ENCODE data around the gene CKS1B. TPM values are rescaled to one million over a fixed set of nuclear protein-coding genes. Genes with fewer than 3 reads are reported as not detected.
A peak's percentile ranks its signal among the peaks of the same experiment; 100 is the strongest.

The CKS1B gene
- total RNA-seq, 2 experiments from 2014 or later, result 197 to 205 TPM

- DNase-seq, result no peak
- peaks cover 59% of the 10 kb centered on the region for H3K4me1 Mint-ChIP-seq (ENCODE audit: low read depth)
- H3K4me3 Mint-ChIP-seq, result no peak overlapping the region
Observed at GRCh38 chr1:154959426-154959780, 15.1 kb upstream of the CKS1B start.

GRCh38 chr1:154960446-154961136 lies 13.9 kb upstream of the CKS1B start:
- intact Hi-C loops (cut with micrococcal nuclease), result loop anchor here (1.0 kb wide), 1 partner anchor 14 kb away; the partner anchor contains the start of gene CKS1B
- peak overlapping the region; percentile 96 for H3K4me3 Mint-ChIP-seq
- ChIA-PET CTCF (interaction anchor here (0.7 to 3.8 kb wide), 20 partner anchors 8 to 124 kb away, joined by 3 to 36 read pairs (median 6); partner anchors contain the start of genes ADAM15, CKS1B, PMVK and SHC1), POLR2A (interaction anchor here (0.6 to 2.7 kb wide), 11 partner anchors 9 to 56 kb away, joined by 3 to 15 read pairs (median 6); partner anchors contain the start of genes CKS1B, FLAD1, PMVK and SHC1)
- no peaks in the 10 kb centered on the region for H3K9me3 Mint-ChIP-seq
- H3K36me3 Mint-ChIP-seq, result peaks cover 23% of the 10 kb centered on the region
- H3K27ac Mint-ChIP-seq, result peak overlapping the region; percentile 92
- H3K27me3 Mint-ChIP-seq, result no peaks in the 10 kb centered on the region
- DNase-seq, result no peak
- H3K4me1 Mint-ChIP-seq (ENCODE audit: low read depth), result peaks cover 47% of the 10 kb centered on the region

More at GRCh38 chr1:154959426-154959780, 15.1 kb upstream of the CKS1B start:
- Mint-ChIP-seq H3K9me3 (no peaks in the 10 kb centered on the region), H3K36me3 (peaks cover 19% of the 10 kb centered on the region), H3K27me3 (no peaks in the 10 kb centered on the region), H3K27ac (no peak overlapping the region)
- CTCF ChIA-PET, result interaction anchor here (1.0 to 3.8 kb wide), 4 partner anchors 15 to 102 kb away, joined by 4 to 36 read pairs (median 20); partner anchors contain the start of gene CKS1B
- POLR2A ChIA-PET, result no interaction called here
- intact Hi-C loops (cut with micrococcal nuclease), result no loop called here

DNA sequence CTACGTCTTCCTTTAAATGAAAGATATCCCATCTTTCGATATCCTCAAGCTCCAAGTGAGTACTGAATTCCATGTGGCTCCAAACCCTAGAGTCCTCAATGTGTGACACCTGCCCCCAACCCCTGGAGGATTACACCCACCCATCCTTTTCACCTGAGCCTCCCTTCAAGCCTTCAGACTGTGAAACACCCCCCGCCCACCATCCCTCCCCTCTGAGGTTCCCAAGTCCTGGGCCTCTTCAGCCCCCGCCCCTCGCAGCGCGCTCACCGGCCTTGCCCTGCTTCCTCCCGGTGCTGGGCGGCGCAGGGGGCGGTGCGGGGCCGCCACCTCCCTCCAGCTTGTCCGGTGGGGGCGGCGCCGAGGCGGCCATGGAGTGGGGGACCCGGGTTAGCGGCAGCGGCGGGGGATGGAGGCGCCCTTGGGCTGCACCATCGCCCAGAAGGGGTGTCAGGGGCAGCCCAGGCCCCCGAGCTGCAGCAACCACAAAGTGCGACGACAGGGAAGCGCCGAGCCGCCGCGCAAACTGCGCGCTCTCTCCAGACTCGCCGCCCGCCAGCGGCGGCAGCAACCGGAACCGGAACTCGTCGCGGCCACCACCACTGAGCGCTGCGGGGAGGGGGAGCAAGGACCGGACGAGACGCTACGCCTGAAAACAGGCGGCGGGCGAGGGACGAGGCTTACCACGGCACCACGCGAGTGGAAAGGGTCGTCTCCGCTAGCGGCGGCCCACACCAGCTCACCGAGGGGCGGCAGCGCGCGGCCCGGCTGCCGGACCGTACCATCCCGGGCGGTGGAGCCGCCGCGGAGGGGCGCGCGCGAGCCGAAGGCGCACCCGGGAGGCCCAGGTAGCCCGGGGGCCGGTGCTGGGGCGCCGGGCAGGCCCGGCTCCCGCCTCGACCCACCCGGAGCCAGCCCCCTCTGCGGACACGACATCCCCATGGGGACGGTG lies 13.0 kb upstream of the CKS1B start, which contains the start of gene PYGO2:
PYGO2 (minus strand) TSS at position 576 of the 949 bp plus-strand sequence; CDS start at position 370, 206 bp downstream.
- H3K9me3 Mint-ChIP-seq, result no peaks in the 10 kb centered on the region

DNA sequence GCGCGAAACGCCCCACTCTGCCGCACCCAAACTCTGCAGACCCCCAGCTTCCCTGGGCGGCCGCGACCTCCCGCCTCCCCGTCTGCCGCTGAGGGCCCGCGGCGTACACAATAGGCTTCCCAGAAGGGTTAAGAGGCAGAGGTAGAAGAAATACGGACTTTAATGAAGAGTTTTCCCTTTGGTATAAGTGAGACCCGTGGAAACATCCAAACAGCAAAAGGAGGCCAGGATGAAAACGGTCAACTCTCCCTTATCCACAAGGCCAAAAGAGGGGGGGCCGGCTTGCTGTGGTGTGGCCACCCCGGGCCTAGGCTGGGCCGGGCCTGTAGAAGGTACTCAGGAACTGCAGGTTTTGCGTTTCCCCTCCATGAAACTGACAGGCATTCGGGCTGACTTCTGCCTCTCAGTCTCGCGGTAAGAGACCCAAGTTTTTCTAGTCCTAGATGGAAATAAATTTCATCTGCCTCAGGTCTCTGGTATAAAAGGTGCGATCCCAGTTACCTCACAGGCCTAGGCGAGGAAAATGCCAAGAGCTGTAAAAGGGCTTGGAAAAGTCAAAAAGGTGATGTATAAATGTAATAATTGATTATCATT lies 12.2 kb upstream of the CKS1B start:
- POLR2A ChIA-PET, result interaction anchor here (1.1 to 2.7 kb wide), 5 partner anchors 11 to 37 kb away, joined by 3 to 15 read pairs (median 8); partner anchors contain the start of genes CKS1B and PMVK
- CTCF ChIA-PET, result interaction anchor here (1.4 to 3.8 kb wide), 11 partner anchors 10 to 55 kb away, joined by 5 to 36 read pairs (median 13); partner anchors contain the start of genes CKS1B, PMVK and SHC1
- DNase-seq, result no peak
- H3K27me3 Mint-ChIP-seq, result no peaks in the 10 kb centered on the region
- no peaks in the 10 kb centered on the region for H3K9me3 Mint-ChIP-seq
- intact Hi-C loops (cut with micrococcal nuclease), result loop anchor here (1.0 kb wide), 1 partner anchor 55 kb away; no protein-coding TSS in a partner anchor
- H3K4me3 Mint-ChIP-seq, result peak overlapping the region; percentile 87
- peak overlapping the region; percentile 90 for H3K27ac Mint-ChIP-seq
- peaks cover 23% of the 10 kb centered on the region for H3K36me3 Mint-ChIP-seq
- peaks cover 31% of the 10 kb centered on the region for H3K4me1 Mint-ChIP-seq (ENCODE audit: low read depth)

More for the DNA sequence above, 13.0 kb upstream of the CKS1B start, which contains the start of gene PYGO2:
- peak within 1 kb of the TSS; percentile 92 for H3K27ac Mint-ChIP-seq
- intact Hi-C loops (cut with micrococcal nuclease), result loop anchor here (1.0 kb wide), 2 partner anchors 13 to 56 kb away; partner anchors contain the start of gene CKS1B
- H3K4me1 Mint-ChIP-seq (ENCODE audit: low read depth), result peaks cover 38% of the 10 kb centered on the region
- peaks cover 23% of the 10 kb centered on the region for H3K36me3 Mint-ChIP-seq
- CTCF ChIA-PET, result interaction anchor here (0.7 to 3.8 kb wide), 19 partner anchors 9 to 123 kb away, joined by 3 to 36 read pairs (median 7); partner anchors contain the start of genes ADAM15, CKS1B, PMVK and SHC1
- H3K27me3 Mint-ChIP-seq, result no peaks in the 10 kb centered on the region
- H3K4me3 Mint-ChIP-seq, result peak within 1 kb of the TSS; percentile 96
- peak; percentile 88 for DNase-seq
- POLR2A ChIA-PET, result interaction anchor here (0.6 to 2.7 kb wide), 12 partner anchors 10 to 56 kb away, joined by 3 to 15 read pairs (median 5); partner anchors contain the start of genes CKS1B, FLAD1, PMVK and SHC1

DNA sequence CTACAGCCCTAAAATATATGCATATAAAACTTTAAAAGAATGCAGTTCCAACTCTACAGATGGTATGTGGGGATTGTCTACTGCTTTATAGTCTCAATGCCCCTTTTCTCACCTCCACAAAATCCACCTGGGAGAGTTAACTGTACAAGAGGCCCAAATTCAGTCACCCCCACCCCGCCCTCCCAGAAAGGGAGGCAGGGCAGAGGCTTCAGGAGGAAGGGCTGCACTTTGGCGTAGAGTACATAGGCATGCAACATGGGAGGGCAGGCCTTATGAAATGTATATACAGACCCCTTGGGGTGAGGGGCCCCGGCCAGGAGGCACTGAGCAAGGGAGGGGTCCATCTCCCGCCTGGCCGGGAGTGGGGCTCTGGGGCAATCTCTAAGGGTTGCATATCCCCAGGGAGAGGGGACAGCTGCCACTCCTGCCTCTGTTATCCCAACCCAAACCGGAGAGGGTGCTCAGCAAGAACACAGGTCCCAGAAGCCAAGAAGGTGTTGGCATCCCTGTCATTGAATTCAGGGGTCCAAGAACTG lies 11.6 kb upstream of the CKS1B start:
- Mint-ChIP-seq H3K9me3 (no peaks in the 10 kb centered on the region), H3K27ac (peak overlapping the region; percentile 90), H3K4me1 (ENCODE audit: low read depth) (peaks cover 28% of the 10 kb centered on the region), H3K27me3 (no peaks in the 10 kb centered on the region), H3K4me3 (peak overlapping the region; percentile 87), H3K36me3 (peaks cover 23% of the 10 kb centered on the region)
- ChIA-PET CTCF (interaction anchor here (2.1 to 3.8 kb wide), 5 partner anchors 9 to 55 kb away, joined by 5 to 36 read pairs (median 35); partner anchors contain the start of genes CKS1B and SHC1), POLR2A (interaction anchor here (1.1 to 2.7 kb wide), 2 partner anchors 11 to 26 kb away, joined by 3 to 13 read pairs; partner anchors contain the start of gene PMVK)
- intact Hi-C loops (cut with micrococcal nuclease), result loop anchor here (1.0 kb wide), 1 partner anchor 54 kb away; no protein-coding TSS in a partner anchor
- DNase-seq, result no peak

- Mint-ChIP-seq H3K9me3 (no peaks in the 10 kb centered on the region), H3K27ac (peak overlapping the region; percentile 35), H3K4me1 (ENCODE audit: low read depth) (peaks cover 24% of the 10 kb centered on the region), H3K36me3 (peaks cover 24% of the 10 kb centered on the region), H3K27me3 (no peaks in the 10 kb centered on the region), H3K4me3 (no peak overlapping the region)
- ChIA-PET CTCF (interaction anchor here (1.2 to 4.6 kb wide), 4 partner anchors 10 to 54 kb away, joined by 3 to 17 read pairs (median 7); partner anchors contain the start of genes CKS1B and FLAD1), POLR2A (no interaction called here)
- DNase-seq, result no peak
- intact Hi-C loops (cut with micrococcal nuclease), result no loop called here
Observed at GRCh38 chr1:154963643-154964042, 10.8 kb upstream of the CKS1B start.

GRCh38 chr1:154964359-154964758 lies 10.1 kb upstream of the CKS1B start:
- intact Hi-C loops (cut with micrococcal nuclease), result no loop called here
- H3K27ac Mint-ChIP-seq, result no peak overlapping the region
- ChIA-PET POLR2A (interaction anchor here (0.9 kb wide), 1 partner anchor 24 kb away, joined by 3 read pairs; no protein-coding TSS in a partner anchor), CTCF (interaction anchor here (0.7 to 4.6 kb wide), 5 partner anchors 10 to 95 kb away, joined by 3 to 17 read pairs (median 7); partner anchors contain the start of genes CKS1B and FLAD1)
- H3K27me3 Mint-ChIP-seq, result no peaks in the 10 kb centered on the region
- peaks cover 23% of the 10 kb centered on the region for H3K36me3 Mint-ChIP-seq
- peaks cover 29% of the 10 kb centered on the region for H3K4me1 Mint-ChIP-seq (ENCODE audit: low read depth)
- no peak for DNase-seq
- H3K4me3 Mint-ChIP-seq, result no peak overlapping the region
- H3K9me3 Mint-ChIP-seq, result no peaks in the 10 kb centered on the region

GRCh38 chr1:154966111-154966510 lies 8.4 kb upstream of the CKS1B start:
- H3K4me1 Mint-ChIP-seq (ENCODE audit: low read depth), result peaks cover 32% of the 10 kb centered on the region
- ChIA-PET POLR2A (interaction anchor here (1.2 kb wide), 1 partner anchor 12 kb away, joined by 3 read pairs; no protein-coding TSS in a partner anchor), CTCF (interaction anchor here (1.3 to 4.6 kb wide), 2 partner anchors 33 to 206 kb away, joined by 4 to 17 read pairs; partner anchors contain the start of gene KRTCAP2)
- intact Hi-C loops (cut with micrococcal nuclease), result no loop called here
- no peaks in the 10 kb centered on the region for H3K9me3 Mint-ChIP-seq
- H3K27ac Mint-ChIP-seq, result peak overlapping the region; percentile 28
- DNase-seq, result no peak
- H3K27me3 Mint-ChIP-seq, result no peaks in the 10 kb centered on the region
- H3K36me3 Mint-ChIP-seq, result peaks cover 20% of the 10 kb centered on the region
- H3K4me3 Mint-ChIP-seq, result no peak overlapping the region

- POLR2A ChIA-PET, result interaction anchor here (1.2 kb wide), 1 partner anchor 13 kb away, joined by 3 read pairs; no protein-coding TSS in a partner anchor
- intact Hi-C loops (cut with micrococcal nuclease), result no loop called here
Observed at GRCh38 chr1:154967331-154967950, 7.0 kb upstream of the CKS1B start.

DNA sequence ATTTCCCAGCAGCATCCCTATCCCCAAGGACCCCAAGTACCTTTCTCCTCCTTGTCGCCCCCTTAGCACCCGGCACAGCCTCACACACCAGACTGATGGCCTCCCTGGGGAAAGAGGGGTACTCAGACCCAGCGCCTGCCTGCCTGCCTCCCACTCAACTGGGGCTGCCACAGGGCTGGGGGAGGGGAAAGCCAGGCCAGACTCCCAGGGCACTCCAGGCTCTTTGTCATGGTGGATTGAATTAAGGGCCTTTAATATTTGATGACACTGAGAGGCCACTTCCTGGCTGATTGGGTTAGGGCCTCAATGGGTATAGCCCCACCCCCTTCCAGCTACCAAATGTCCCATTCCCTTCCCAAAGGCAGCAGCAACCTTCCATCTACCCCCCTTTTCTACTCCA lies 5.8 kb upstream of the CKS1B start:
- peak overlapping the region; percentile 28 for H3K27ac Mint-ChIP-seq
- POLR2A ChIA-PET, result no interaction called here

More at GRCh38 chr1:154967331-154967950, 7.0 kb upstream of the CKS1B start:
- no peak for DNase-seq
- CTCF ChIA-PET, result interaction anchor here (1.2 to 4.6 kb wide), 3 partner anchors 15 to 50 kb away, joined by 3 to 17 read pairs (median 3); partner anchors contain the start of gene FLAD1
- H3K27ac Mint-ChIP-seq, result peak overlapping the region; percentile 23
- no peaks in the 10 kb centered on the region for H3K27me3 Mint-ChIP-seq
- no peak overlapping the region for H3K4me3 Mint-ChIP-seq
- peaks cover 16% of the 10 kb centered on the region for H3K36me3 Mint-ChIP-seq
- no peaks in the 10 kb centered on the region for H3K9me3 Mint-ChIP-seq
- H3K4me1 Mint-ChIP-seq (ENCODE audit: low read depth), result peaks cover 41% of the 10 kb centered on the region

More for the DNA sequence above, 5.8 kb upstream of the CKS1B start:
- Mint-ChIP-seq H3K4me3 (no peak overlapping the region), H3K27me3 (no peaks in the 10 kb centered on the region), H3K4me1 (ENCODE audit: low read depth) (peaks cover 34% of the 10 kb centered on the region), H3K36me3 (peaks cover 12% of the 10 kb centered on the region), H3K9me3 (no peaks in the 10 kb centered on the region)
- no peak for DNase-seq
- intact Hi-C loops (cut with micrococcal nuclease), result no loop called here
- CTCF ChIA-PET, result interaction anchor here (12.9 kb wide), 1 partner anchor 29 kb away, joined by 80 read pairs; no protein-coding TSS in a partner anchor

Data from activated CD4-positive, alpha-beta memory T cell treated with anti-CD3 and anti-CD28 coated beads for 36 hours (primary cell).